Upper lobe of left lung (tissue), 4 donors: ENCODE measurements around the gene UNC13D.

Source experiments
- EP300 ChIP-seq, 4 donors: sonication (generic); formaldehyde crosslinking; IDR thresholded peaks; one replicate each; pipeline ENCODE4 v1.5.1; 2017; ENCODE audit warnings: antibody characterized with exemption in 4 of 4, control low read depth in 2 of 4
- POLR2A ChIP-seq, 4 donors: fragments of 450-650 bp; IDR thresholded peaks; one replicate each; pipeline ENCODE4 v1.5.1; 2016 to 2017; ENCODE audit warnings: antibody characterized with exemption in 4 of 4, mild to moderate bottlenecking in 2 of 4
- POLR2AphosphoS5 ChIP-seq, 2 donors: sonication (generic); formaldehyde crosslinking; IDR thresholded peaks; one replicate each; pipeline ENCODE4 v1.5.1; 2017; ENCODE audit warnings: antibody characterized with exemption in 2 of 2
- TF ChIP-seq, protein P1 (sequence below), 6 experiments: fragments of 450-650 bp in 4 of 6; fragments of 200-600 bp in 2 of 6; sonication (generic) in 2 of 6; IDR thresholded peaks; one replicate each; pipeline ENCODE4 v1.5.1; 2016 to 2019; ENCODE audit warnings: antibody characterized with exemption in 6 of 6

DNA sequence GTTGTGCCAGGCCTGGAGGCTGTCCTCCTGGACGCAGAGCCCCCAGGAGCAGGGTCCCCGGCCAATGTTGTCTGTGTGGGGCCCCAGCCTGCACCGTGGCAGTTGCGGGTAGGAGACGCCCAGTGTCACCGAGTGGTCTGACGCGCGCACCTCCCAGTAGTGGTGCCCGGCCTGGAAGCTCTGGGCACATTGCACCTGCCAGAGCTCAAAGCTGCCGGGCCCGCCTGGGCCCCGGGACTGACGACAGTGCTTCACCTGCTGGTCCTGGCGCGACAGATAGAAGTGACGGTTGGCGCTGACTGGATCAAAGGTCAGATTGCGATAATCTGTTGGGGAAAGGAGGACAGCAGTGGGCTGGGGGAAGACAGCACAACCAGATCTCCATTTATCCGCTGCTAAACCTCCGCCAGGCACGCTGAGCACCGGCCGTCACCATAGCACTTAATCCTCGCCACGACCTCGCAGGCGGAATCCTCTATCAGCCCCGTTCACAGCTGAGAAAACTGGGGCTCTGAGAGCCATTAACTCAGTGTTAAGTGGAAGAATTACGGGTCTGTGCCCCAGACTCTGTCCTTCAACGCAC, 46.9 kb upstream of the UNC13D start:
- TF ChIP-seq, protein P1, sequence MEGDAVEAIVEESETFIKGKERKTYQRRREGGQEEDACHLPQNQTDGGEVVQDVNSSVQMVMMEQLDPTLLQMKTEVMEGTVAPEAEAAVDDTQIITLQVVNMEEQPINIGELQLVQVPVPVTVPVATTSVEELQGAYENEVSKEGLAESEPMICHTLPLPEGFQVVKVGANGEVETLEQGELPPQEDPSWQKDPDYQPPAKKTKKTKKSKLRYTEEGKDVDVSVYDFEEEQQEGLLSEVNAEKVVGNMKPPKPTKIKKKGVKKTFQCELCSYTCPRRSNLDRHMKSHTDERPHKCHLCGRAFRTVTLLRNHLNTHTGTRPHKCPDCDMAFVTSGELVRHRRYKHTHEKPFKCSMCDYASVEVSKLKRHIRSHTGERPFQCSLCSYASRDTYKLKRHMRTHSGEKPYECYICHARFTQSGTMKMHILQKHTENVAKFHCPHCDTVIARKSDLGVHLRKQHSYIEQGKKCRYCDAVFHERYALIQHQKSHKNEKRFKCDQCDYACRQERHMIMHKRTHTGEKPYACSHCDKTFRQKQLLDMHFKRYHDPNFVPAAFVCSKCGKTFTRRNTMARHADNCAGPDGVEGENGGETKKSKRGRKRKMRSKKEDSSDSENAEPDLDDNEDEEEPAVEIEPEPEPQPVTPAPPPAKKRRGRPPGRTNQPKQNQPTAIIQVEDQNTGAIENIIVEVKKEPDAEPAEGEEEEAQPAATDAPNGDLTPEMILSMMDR (IDR thresholded peaks at IDR 0.05) = no peak
- TF ChIP-seq POLR2AphosphoS5 (IDR thresholded peaks at IDR 0.05) (no peak), POLR2A (IDR thresholded peaks at IDR 0.05) (no peak), EP300 (IDR thresholded peaks at IDR 0.05) (no peak)
